Measurements from ENCODE around the gene TVP23C.
"Not testable (repeated sequence)": the region's sequence is repeated elsewhere in the genome, so short reads cannot be mapped to it uniquely, and the experiment has no call there.

The TVP23C gene

DNA sequence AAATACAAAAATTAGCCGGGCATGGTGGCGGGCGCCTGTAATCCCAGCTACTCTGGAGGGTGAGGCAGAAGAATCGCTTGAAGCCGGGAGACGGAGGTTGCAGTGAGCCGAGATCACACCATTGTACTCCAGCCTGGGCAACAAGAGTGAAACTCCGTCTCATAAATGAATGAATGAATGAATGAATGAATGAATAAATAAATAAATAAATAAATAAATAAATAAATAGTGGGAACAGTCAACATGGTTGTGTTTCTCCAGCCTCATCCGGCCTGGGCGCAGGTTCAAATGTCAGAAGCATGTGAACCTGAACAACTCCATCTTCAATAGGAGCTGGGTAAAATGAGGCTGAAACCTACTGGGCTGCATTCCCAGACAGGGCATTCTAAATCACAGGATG, 1.8 kb downstream of the TVP23C start:
- not testable (repeated sequence) for H3K9me3 ChIP-seq (ENCODE audit: control insufficient read depth, low read length); H3K9ac ChIP-seq (ENCODE audit: low read length); H3K36me3 ChIP-seq (ENCODE audit: control insufficient read depth, insufficient read depth, low read length); H3K27me3 ChIP-seq (ENCODE audit: control insufficient read depth, insufficient read depth, low read length); H3K4me1 ChIP-seq (ENCODE audit: control insufficient read depth, insufficient read depth, low read length); H3K4me3 ChIP-seq (ENCODE audit: low read length)

GRCh38 chr17:15558403-15559105, 4.7 kb downstream of the TVP23C start:
- H3K4me1 ChIP-seq (ENCODE audit: control insufficient read depth, insufficient read depth, low read length); H3K36me3 ChIP-seq (ENCODE audit: control insufficient read depth, insufficient read depth, low read length); H3K9ac ChIP-seq (ENCODE audit: low read length); H3K9me3 ChIP-seq (ENCODE audit: control insufficient read depth, low read length); H3K4me3 ChIP-seq (ENCODE audit: low read length); H3K27me3 ChIP-seq (ENCODE audit: control insufficient read depth, insufficient read depth, low read length): not testable (repeated sequence)

GRCh38 chr17:15557334-15557832, 5.9 kb downstream of the TVP23C start:
- not testable (repeated sequence) for H3K4me3 ChIP-seq (ENCODE audit: low read length); H3K4me1 ChIP-seq (ENCODE audit: control insufficient read depth, insufficient read depth, low read length); H3K36me3 ChIP-seq (ENCODE audit: control insufficient read depth, insufficient read depth, low read length); H3K9ac ChIP-seq (ENCODE audit: low read length); H3K27me3 ChIP-seq (ENCODE audit: control insufficient read depth, insufficient read depth, low read length); H3K9me3 ChIP-seq (ENCODE audit: control insufficient read depth, low read length)

- not testable (repeated sequence) for H3K36me3 ChIP-seq (ENCODE audit: control insufficient read depth, insufficient read depth, low read length); H3K9ac ChIP-seq (ENCODE audit: low read length)
Observed at GRCh38 chr17:15552932-15553331, 10.4 kb downstream of the TVP23C start.

GRCh38 chr17:15549552-15549951, 13.7 kb downstream of the TVP23C start:
- not testable (repeated sequence) for H3K27me3 ChIP-seq (ENCODE audit: control insufficient read depth, insufficient read depth, low read length); H3K4me1 ChIP-seq (ENCODE audit: control insufficient read depth, insufficient read depth, low read length)

More at GRCh38 chr17:15552932-15553331, 10.4 kb downstream of the TVP23C start:
- not testable (repeated sequence) for H3K4me3 ChIP-seq (ENCODE audit: low read length); H3K4me1 ChIP-seq (ENCODE audit: control insufficient read depth, insufficient read depth, low read length); H3K27me3 ChIP-seq (ENCODE audit: control insufficient read depth, insufficient read depth, low read length); H3K9me3 ChIP-seq (ENCODE audit: control insufficient read depth, low read length)

GRCh38 chr17:15546604-15547003, 16.7 kb downstream of the TVP23C start:
- not testable (repeated sequence) for H3K9ac ChIP-seq (ENCODE audit: low read length); H3K36me3 ChIP-seq (ENCODE audit: control insufficient read depth, insufficient read depth, low read length)

More at GRCh38 chr17:15549552-15549951, 13.7 kb downstream of the TVP23C start:
- H3K9ac ChIP-seq (ENCODE audit: low read length); H3K36me3 ChIP-seq (ENCODE audit: control insufficient read depth, insufficient read depth, low read length); H3K9me3 ChIP-seq (ENCODE audit: control insufficient read depth, low read length); H3K4me3 ChIP-seq (ENCODE audit: low read length): not testable (repeated sequence)

GRCh38 chr17:15540371-15541219, 22.7 kb downstream of the TVP23C start:
- H3K27me3 ChIP-seq (ENCODE audit: control insufficient read depth, insufficient read depth, low read length); H3K9me3 ChIP-seq (ENCODE audit: control insufficient read depth, low read length); H3K36me3 ChIP-seq (ENCODE audit: control insufficient read depth, insufficient read depth, low read length); H3K4me1 ChIP-seq (ENCODE audit: control insufficient read depth, insufficient read depth, low read length); H3K9ac ChIP-seq (ENCODE audit: low read length); H3K4me3 ChIP-seq (ENCODE audit: low read length): not testable (repeated sequence)

More at GRCh38 chr17:15546604-15547003, 16.7 kb downstream of the TVP23C start:
- not testable (repeated sequence) for H3K9me3 ChIP-seq (ENCODE audit: control insufficient read depth, low read length); H3K4me3 ChIP-seq (ENCODE audit: low read length); H3K4me1 ChIP-seq (ENCODE audit: control insufficient read depth, insufficient read depth, low read length); H3K27me3 ChIP-seq (ENCODE audit: control insufficient read depth, insufficient read depth, low read length)

DNA sequence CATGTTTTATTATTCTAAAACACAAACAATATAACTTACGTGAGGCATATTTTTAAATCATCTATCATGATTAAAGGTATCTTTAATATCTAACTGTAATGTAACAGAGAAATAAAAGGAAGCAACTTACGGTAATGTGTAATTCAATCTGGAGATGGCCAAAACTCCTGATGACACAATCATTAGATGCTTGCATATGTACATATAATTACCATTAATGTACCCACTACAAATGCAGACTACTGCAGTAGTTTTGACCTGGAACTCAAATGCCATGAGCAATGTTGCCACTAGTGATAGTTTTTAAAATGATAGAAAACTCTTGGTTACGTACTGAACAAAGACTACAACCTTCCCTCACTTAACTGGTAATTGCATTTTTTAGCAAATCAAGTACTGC, 30.2 kb downstream of the TVP23C start:
- H3K4me3 ChIP-seq (ENCODE audit: low read length); H3K9me3 ChIP-seq (ENCODE audit: control insufficient read depth, low read length); H3K36me3 ChIP-seq (ENCODE audit: control insufficient read depth, insufficient read depth, low read length); H3K9ac ChIP-seq (ENCODE audit: low read length); H3K27me3 ChIP-seq (ENCODE audit: control insufficient read depth, insufficient read depth, low read length); H3K4me1 ChIP-seq (ENCODE audit: control insufficient read depth, insufficient read depth, low read length): not testable (repeated sequence)

- not testable (repeated sequence) for H3K4me1 ChIP-seq (ENCODE audit: control insufficient read depth, insufficient read depth, low read length); H3K9me3 ChIP-seq (ENCODE audit: control insufficient read depth, low read length); H3K9ac ChIP-seq (ENCODE audit: low read length); H3K27me3 ChIP-seq (ENCODE audit: control insufficient read depth, insufficient read depth, low read length); H3K4me3 ChIP-seq (ENCODE audit: low read length); H3K36me3 ChIP-seq (ENCODE audit: control insufficient read depth, insufficient read depth, low read length)
Observed at GRCh38 chr17:15526292-15527218, 36.7 kb downstream of the TVP23C start.

GRCh38 chr17:15524990-15525985, 38.0 kb downstream of the TVP23C start:
- not testable (repeated sequence) for H3K27me3 ChIP-seq (ENCODE audit: control insufficient read depth, insufficient read depth, low read length); H3K4me3 ChIP-seq (ENCODE audit: low read length); H3K9ac ChIP-seq (ENCODE audit: low read length)

DNA sequence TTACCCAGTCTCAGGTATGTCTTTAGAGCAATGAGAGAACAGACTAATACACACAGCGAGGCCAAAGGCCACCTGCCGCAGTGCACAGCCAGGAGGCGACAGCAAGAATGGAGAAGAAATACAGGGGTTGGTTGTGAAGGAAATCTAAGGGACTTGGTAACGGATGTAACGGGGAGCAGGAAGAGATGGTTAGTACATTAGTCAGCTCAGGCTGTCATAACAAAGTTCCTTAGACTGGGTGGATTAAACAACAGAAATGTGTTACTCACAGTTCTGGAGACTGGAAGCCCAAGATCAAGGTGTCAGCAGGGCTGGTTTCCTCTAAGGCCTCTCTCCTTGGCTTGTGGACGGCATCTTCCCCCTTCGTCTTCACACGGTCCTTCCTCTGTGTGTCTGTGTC, 47.1 kb downstream of the TVP23C start:
- Histone ChIP-seq H3K4me1 (ENCODE audit: control insufficient read depth, insufficient read depth, low read length) (no peaks in the 10 kb centered on the region), H3K9me3 (ENCODE audit: control insufficient read depth, low read length) (no peaks in the 10 kb centered on the region), H3K36me3 (ENCODE audit: control insufficient read depth, insufficient read depth, low read length) (no peaks in the 10 kb centered on the region), H3K4me3 (ENCODE audit: low read length) (no peak overlapping the region), H3K27me3 (ENCODE audit: control insufficient read depth, insufficient read depth, low read length) (no peaks in the 10 kb centered on the region), H3K9ac (ENCODE audit: low read length) (no peak overlapping the region)

More at GRCh38 chr17:15524990-15525985, 38.0 kb downstream of the TVP23C start:
- not testable (repeated sequence) for H3K4me1 ChIP-seq (ENCODE audit: control insufficient read depth, insufficient read depth, low read length); H3K9me3 ChIP-seq (ENCODE audit: control insufficient read depth, low read length); H3K36me3 ChIP-seq (ENCODE audit: control insufficient read depth, insufficient read depth, low read length)

All from mucosa of stomach (tissue), 1 donor.